NCI-H2081 (cell line): Measurements from ENCODE around the gene ZNF182.
"Not testable (repeated sequence)": the region's sequence is repeated elsewhere in the genome, so short reads cannot be mapped to it uniquely, and the experiment has no call there.

Experiments used
- DNase-seq, 2 experiments: peaks; one replicate each; lab custom pipeline; 2025; lab: John Stamatoyannopoulos, UW

ZNF182 gene

GRCh38 chrX:48003758-48004457 lies at the start of gene ZNF182:
Gene ZNF182 (minus strand): TSS chrX:48003989. CDS start chrX:48002609, 1,380 bp downstream.
- peak; percentile 91 to 94 for DNase-seq

GRCh38 chrX:48046846-48047245 lies 43.1 kb upstream of the ZNF182 start:
- DNase-seq, result no peak

GRCh38 chrX:48045410-48046311 lies 41.9 kb upstream of the ZNF182 start:
- DNase-seq, result no peak

GRCh38 chrX:48043056-48043455 lies 39.3 kb upstream of the ZNF182 start:
- no peak for DNase-seq

GRCh38 chrX:48035891-48036290 lies 32.1 kb upstream of the ZNF182 start:
- DNase-seq, result no peak

- DNase-seq, result not testable (repeated sequence)
These were observed 26.9 kb upstream of the ZNF182 start for GRCh38 chrX:48030641-48031173.

- no peak for DNase-seq
These were observed 26.4 kb upstream of the ZNF182 start for GRCh38 chrX:48030237-48030636.

GRCh38 chrX:48028091-48028490 lies 24.3 kb upstream of the ZNF182 start:
- no peak for DNase-seq

- not testable (repeated sequence) for DNase-seq
These were observed 23.8 kb upstream of the ZNF182 start for GRCh38 chrX:48027545-48027944.

- peak; percentile 53 to 63 for DNase-seq
These were observed 21.8 kb upstream of the ZNF182 start for GRCh38 chrX:48025561-48025960.

GRCh38 chrX:48022738-48023137 lies 18.9 kb upstream of the ZNF182 start:
- no peak for DNase-seq

- DNase-seq, result no peak
These were observed 18.3 kb upstream of the ZNF182 start for GRCh38 chrX:48022100-48022499.

- DNase-seq, result peak; percentile 71 to 86
These were observed 17.5 kb upstream of the ZNF182 start for GRCh38 chrX:48021026-48021900.

- not testable (repeated sequence) for DNase-seq
These were observed 16.7 kb upstream of the ZNF182 start for GRCh38 chrX:48020472-48020871.

GRCh38 chrX:48019892-48020291 lies 16.1 kb upstream of the ZNF182 start:
- DNase-seq, result not testable (repeated sequence)

GRCh38 chrX:48016583-48017310 lies 13.0 kb upstream of the ZNF182 start:
- not testable (repeated sequence) for DNase-seq

- DNase-seq, result not testable (repeated sequence)
These were observed 5.7 kb upstream of the ZNF182 start for GRCh38 chrX:48009445-48009960.

- DNase-seq, result not testable (repeated sequence)
These were observed 2.9 kb upstream of the ZNF182 start, which contains the start of gene SPACA5 for GRCh38 chrX:48006688-48007087. Gene SPACA5 (plus strand): TSS chrX:48006988. CDS start chrX:48007803, 815 bp downstream.

- DNase-seq, result no peak
These were observed 427 bp downstream of the ZNF182 start for GRCh38 chrX:48003367-48003757.

GRCh38 chrX:48002929-48003328 lies 860 bp downstream of the ZNF182 start:
- no peak for DNase-seq

- no peak for DNase-seq
These were observed 1.5 kb downstream of the ZNF182 start for GRCh38 chrX:48002319-48002718.
